GM19240 (cell line): Measurements from ENCODE around the gene CORO1C.
"Not testable (repeated sequence)": the region's sequence is repeated elsewhere in the genome, so short reads cannot be mapped to it uniquely, and the experiment has no call there.

Source experiments
- DNase-seq: peaks from one replicate; pipeline ENCODE4 v3.0.0; 2011; ENCODE audit warnings: low spot score; ENCODE audit not compliant: insufficient read length

Gene CORO1C

DNA sequence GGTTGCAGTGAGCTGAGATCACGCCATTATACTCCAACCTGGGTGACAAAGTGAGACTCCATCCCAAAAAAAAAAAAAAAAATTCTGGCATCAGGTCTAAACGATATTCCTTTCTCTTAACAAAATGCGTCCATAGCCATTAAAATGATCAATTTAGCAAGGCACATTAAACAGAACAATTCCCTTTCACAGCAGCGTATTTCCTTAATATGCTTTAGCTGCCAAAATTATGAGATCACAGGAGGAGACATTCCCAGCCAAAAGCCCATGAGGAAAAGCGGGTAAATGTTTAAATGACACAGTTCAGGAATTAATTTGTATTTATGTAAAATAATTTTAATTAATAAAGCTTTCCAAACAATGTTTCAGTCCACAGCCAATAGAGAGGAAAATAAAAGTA, 54.6 kb downstream of the CORO1C start:
- DNase-seq: no peak

DNA sequence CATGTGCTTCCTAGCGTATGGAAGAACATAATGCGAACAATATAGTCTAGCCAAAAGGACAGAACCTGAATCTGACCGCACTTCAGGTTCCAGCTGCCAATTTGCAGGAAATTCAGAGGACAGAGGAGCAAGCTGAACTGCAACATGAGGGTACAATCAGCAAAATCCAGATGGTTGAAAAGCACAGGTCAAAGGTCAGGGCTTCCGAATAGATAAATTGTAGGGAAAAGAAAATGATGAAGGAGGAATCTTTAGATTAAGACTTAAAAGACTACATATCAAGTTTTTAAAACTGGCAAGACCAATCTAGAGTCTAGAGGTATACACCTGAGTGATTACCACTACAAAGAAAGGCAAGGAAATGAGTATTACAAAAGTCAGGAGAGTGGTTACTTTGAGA, 55.5 kb downstream of the CORO1C start:
- no peak for DNase-seq

DNA sequence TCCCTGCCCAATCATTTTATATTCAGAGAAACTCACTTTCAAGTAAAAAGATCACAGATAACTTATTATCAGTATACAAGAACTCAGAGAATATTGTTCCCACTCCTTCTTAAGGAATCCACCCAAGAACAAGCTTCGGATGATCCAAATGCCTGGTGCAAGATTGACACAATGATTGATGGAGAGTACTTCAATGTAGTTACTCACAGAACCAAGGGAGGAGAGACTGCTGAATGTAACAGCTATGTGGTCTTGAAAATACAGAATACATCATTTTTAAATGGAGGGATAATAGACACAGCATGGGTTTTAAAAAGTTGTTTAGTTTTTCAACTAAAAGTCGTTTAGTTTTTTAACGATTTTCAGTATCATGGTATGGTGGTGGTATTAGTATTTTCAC, 59.3 kb downstream of the CORO1C start:
- DNase-seq: no peak

DNA sequence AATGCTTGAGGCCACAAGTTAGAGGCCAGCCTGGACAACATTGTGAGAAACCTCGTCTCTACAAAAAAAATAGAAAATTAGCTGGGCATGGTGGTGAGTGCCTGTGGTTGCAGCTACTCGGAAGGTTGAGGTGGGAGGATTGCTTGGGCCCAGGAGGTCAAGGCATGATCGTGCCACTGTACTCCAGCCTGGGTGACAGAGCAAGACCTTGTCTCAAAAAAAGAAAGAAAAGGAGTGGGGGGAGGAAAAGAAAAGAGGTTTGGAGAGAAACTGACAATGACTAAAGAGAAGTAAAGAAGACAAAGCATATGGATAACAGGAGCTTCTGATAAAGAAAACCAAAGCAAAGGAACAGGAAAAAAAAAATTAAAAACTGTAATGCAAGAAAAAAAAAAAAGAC, 60.2 kb downstream of the CORO1C start:
- no peak for DNase-seq

DNA sequence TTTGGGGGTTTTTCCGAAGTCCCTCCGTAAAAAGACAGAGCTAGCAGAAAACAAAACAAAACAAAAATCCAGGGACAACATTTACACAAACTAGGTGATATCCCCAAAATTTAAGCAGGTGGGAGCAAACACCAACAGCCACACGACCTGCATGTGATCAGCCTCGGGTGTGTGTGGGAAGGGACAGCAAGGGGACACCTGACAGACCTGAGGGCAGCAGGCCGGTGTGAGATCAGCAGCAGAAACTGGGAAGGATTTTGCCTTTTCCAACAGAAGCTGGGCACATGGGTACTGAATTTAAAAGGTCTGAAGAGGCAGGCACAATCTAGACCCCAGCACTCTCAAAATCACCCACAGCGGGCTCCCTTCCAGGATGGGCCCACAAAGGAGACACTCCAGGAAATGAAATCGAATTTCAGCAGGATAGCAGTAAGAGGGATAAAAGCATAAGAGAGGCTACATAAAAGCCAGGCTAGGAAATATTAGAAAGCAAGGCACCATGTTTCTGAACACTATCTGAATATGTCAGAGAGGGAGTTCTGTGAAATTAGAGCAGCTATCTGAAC, 61.2 kb downstream of the CORO1C start:
- DNase-seq: no peak

DNA sequence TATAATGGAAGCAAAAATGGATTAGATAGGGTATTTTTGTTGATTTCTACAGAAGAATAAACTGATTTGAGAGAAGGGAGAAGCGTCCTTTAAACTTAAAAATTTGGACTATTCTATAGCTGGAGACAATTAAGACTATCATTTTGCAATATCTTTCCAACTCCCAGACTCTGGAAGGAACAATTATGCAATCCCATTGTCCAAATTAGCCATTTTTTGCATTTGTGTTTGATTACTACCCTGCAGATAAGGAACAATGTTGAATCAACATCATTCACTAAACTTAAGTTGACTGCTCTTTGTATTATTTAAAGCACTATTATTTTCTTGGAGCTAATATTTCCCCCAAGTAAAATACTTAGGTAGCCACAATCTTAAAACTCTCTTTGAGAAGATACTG, 62.8 kb downstream of the CORO1C start:
- no peak for DNase-seq

DNA sequence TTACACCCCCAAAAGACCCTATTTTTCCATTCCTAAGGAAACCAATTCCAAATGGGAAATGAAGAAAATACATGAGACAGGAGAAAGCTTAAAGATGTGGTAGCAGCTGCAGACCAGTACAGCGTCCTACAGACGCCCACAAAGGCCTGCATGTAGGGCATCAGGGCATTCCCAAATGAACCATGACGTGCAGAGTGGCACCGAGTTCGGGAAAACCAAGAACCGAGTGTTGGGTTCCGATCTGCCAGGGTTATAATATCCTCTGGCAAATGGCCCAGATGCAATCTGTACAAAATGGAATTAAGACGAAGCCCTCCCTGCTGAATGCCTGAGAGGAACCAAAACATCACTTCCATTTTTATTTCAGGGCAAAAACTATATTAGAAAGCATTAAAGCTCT, 63.3 kb downstream of the CORO1C start:
- no peak for DNase-seq

DNA sequence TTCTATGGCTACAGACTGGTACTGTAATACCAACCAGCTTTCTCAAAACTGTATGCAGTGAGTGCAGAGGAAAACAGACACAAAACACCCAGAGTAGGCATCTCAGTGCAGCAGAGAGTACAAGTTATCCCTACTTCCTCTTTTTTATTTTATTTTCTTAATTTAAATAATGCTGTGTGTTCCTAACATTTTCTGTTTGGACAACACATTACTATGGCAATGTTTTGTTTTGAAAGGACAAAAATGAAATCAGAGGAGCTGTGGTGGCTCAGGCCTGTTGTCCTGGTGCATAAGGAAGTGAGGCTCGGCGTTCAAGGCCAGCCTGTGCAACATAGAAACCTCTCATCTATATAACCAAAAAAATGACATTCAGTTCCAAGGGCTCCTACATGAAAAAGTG, 64.0 kb downstream of the CORO1C start:
- DNase-seq: no peak

DNA sequence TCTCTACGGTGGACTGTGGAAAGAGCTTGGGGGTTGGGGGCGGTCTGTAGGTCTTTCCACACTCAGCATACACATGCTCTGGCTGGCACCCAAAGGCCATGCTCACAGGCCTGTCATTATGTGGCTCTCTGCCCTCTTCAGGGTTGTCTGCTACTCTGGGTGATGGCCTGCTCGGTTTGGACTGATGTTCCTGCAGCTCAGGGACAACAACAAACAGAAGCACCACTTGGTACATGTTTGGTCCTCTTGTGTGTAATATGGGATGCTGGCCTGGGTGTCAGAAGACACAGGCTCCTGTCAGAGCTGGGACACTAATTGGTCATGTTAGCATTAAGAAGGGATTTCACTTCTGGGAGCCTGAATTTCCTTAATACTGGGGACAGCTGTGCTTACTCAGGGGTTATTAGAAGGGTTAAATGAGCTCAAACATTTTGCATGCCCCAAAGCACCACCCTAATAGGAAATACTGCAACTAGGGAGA, 64.9 kb downstream of the CORO1C start:
- no peak for DNase-seq

DNA sequence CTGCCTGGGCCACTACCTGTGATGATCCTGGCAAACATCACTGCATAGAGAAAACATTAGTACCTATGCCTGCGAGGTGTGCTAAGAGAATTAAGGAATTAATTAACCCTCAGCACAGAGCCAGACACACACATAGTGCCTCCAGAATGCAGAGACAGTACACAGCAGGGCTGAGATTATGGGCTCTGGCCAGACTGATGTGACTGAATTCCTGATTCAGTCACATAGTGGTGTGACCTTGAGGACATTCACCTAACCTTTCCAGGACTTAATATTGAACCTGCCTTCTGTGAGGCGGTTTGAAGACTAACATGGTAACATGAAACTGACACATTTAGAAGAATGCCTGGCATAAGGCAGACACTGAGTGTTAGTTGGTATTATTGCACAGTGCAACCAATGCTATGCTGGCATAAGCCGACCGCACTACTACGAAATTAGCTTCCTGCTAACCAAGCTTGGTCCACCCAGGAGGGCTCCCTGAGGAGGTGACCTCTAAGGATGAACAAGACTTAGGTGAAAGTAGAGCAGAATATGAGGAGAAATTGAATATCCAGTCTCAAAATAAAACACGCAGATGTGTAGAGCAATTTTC, 65.6 kb downstream of the CORO1C start:
- DNase-seq: no peak

DNA sequence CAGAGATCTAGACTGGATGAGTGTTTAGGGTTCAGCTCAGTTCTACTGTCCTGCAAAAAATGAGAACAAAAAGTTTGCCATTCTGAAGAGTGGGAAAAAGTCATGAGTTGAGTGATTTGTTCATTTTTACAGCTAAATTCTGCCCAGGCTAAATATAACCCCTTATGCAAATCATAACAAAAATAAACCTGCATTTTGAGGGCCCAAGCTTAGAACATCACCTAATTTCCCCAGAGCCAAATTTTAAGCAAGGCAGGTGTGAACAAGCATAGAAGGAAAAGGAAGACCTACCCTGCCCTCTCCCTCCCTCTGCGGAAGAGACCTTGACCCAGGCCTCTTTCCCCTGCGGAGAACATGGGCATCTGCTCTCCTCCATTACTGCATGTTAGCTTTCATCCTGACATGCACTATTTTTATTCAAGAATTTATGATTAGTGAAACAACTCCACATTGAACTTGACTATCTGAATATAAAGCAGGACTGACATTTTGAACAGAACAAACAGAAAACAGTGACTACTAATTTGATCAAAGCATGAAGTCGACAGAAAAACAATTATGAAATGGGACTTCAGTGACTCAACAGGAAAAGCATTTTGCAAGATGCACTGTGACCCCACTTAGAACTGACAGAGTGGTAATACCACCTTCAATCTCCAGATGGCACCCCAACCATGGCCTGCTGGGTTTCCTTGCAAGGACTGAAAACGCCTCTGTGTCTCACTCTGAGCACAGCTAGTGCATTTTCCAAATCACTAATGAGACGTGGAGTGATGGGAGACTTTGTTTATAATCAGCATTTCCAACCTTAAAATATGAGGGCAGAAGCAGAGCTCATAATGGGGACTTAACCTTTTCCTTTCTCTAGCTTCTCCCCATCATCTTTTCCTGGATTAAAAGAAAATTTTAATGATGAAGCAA, 66.7 kb downstream of the CORO1C start:
- DNase-seq: peak; percentile 67

DNA sequence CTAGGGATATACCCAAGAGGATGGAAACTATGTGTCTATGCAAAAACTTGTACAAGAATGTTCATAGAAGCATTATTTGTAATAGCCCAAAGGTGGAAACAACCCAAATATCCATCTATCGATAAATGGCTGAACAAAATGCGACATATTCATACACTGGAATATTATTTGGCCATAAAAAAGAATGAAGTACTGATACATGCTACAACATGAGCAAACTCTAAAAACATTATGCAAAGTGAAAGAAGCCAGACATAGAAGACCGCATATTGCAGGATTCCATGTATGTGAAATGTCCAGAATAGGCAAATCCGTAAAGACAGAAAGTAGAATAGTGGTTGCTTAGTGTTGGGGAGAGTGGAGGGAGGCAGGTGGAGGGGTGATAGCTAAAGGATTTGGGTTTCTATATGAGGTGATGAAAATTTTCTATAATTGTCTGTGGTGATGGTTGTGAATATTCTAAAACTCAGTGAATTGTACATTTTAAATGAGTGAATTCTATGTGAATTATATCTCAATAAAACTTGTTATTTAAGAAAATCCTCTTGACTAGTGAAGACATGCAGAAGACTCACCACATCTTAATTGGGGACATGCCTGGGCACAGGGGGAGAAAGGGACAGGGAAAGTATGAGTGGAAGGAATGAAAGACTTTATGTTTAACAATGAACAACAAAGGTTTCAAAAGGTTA, 67.8 kb downstream of the CORO1C start:
- DNase-seq: no peak

DNA sequence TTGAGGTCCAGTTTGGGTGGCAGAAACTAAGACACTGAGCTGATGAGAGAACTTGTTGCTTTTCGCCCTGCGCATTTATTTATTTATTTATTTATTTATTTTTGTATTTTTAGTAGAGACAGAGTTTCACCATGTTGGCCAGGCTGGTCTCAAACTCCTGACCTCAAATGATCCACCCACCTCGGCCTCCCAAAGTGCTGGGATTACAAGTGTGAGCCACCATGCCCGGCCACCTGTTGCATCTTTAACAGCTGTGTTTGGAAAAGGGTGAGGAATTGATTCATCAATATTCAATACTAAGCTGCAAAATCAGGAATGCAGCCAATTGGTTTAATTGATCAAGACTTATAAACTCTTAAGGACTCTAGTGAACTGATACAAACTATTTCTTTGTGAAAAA, 73.2 kb downstream of the CORO1C start:
- DNase-seq: not testable (repeated sequence)

DNA sequence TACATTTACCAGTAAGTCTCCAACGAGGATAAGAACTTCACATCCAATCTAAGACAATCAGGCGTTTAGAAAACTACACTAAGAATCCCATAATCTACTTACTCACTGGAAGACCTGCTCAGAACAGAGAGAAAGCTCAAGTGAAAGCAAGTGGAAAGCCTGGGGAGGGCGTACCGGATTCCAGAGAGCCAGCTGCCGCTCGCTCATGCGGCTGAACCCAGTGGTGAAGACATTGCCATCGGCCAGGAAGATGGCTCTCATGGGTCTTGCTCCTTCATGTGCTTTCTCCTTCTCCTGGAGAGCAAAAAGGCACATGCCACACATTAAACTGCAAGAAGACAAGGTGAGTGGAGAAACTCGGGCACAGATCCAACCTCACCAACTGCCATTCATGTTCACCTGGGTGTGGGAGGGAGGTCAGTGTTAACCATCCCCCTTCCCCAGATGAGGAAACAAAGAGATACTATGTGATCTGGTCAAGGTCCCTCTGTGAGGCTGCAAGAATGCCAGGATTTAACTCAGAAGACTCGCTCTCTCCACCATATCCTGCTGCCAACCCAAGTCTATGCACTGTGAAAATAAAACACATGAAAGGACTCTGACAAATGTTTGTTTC, 74.1 kb downstream of the CORO1C start:
- DNase-seq: no peak

DNA sequence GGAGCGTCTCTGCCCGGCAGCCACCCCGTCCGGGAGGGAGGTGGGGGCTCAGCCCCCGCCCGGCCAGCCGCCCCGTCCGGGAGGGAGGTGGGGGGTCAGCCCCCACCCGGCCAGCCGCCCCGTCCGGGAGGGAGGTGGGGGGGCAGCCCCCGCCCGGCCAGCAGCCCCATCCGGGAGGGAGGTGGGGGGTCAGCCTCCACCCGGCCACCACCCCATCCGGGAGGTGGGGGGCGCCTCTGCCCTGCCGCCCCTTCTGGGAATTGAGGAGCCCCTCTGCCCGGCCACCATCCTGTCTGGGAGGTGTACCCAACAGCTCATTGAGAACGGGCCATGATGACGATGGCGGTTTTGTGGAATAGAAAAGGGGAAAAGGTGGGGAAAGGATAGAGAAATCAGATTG, 75.1 kb downstream of the CORO1C start:
- not testable (repeated sequence) for DNase-seq

DNA sequence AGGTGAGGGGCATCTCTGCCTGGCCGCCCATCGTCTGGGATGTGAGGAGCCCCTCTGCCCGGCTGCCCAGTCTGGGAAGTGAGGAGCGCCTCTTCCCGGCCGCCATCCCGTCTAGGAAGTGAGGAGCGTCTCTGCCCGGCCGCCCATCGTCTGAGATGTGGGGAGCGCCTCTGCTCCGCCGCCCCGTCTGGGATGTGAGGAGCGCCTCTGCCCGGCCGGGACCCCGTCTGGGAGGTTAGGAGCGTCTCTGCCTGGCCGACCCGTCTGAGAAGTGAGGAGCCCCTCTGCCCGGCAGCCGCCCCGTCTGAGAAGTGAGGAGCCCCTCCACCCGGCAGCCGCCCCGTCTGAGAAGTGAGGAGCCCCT, 75.5 kb downstream of the CORO1C start:
- not testable (repeated sequence) for DNase-seq

DNA sequence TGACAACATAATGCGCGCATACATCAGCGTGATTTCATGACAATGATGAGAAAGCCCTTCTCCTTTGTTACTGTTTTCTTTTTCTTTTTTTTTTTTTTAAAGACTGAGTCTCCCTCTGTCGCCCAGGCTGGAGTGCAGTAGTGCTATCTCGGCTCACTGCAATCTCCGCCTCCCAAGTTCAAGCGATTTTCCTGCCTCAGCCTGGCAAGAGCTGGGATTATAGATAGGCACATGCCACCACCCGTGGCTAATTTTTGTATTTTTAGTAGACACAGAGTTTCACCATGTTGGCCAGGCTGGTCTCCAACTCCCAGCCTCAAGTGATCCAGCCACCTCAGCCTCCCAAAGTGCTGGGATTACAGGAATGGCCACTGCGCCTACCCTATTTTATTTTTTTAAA, 76.7 kb downstream of the CORO1C start:
- not testable (repeated sequence) for DNase-seq

DNA sequence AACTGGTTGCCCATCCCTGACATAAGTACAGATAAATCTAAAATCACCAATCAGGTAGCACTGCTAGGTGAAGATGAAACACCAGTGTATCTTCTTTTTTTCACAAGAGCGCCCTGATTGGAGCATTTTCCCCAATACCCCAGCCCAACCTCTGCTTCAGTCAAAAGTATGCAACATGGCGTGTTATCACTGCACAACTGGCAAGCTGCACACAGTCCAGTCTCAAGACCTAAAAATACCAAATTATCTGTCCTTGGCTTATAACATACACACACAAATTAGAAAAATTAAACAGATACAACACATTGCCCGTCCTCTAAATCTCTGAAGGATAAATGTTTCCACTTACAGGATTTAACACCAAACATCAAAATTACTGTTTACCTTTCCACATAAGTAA, 77.4 kb downstream of the CORO1C start:
- no peak for DNase-seq

DNA sequence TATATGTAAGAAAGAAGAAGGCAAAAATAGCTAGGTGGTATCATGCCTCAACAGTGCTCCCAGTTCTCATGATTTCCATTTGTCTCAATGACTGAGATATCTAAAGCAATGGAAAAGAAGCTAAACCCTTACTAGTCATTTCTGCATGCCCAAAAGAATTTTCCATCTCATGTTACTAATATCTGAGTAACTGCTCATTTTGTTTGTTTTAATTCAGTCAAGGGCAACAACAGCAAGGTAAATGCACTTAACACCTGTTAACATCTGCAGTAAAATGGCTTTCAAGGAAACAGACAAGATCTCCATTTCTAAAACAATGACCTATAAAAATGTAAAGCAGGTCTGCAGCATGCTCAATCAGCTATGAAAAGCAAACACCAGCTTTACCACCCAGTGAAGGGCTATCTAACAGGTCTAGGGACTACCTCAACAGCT, 78.2 kb downstream of the CORO1C start:
- no peak for DNase-seq

DNA sequence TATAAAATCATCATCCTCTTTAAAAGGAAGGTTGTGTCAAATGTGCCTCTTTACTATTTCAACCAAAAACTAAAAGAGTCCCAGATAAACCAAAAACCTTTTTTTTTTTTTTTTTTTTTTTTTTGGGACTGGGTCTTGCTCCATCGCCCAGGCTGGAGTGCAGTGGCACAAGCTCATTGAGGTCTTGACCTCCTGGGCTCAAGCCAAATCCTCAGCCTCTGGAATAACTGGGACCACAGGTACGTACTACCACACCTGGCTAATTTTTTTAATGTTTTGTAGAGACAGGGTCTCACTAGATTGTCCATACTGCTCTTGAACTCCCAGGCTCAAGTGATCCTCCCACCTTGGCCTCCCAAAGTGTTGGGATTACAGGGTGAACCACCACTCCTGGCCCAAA, 81.2 kb downstream of the CORO1C start:
- DNase-seq: no peak

DNA sequence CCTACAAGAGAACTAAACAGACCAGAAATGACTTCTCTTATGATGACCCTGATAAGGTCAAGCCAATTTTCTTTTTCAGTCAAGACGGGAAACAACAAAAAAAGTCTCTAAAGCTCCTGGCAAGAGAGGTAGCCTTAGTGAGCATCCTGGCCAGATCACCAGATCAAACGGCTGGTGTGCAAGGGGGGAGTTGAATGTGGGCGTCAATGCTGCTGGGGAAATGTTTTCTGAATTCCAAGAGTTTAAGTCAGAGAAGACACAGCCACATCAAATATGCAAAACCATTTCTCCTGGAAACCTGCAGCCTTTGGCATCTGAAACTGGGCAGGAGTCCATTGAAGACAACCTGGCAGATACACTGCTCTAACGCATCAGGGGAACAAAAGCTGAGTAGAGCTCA, 81.6 kb downstream of the CORO1C start:
- DNase-seq: no peak

DNA sequence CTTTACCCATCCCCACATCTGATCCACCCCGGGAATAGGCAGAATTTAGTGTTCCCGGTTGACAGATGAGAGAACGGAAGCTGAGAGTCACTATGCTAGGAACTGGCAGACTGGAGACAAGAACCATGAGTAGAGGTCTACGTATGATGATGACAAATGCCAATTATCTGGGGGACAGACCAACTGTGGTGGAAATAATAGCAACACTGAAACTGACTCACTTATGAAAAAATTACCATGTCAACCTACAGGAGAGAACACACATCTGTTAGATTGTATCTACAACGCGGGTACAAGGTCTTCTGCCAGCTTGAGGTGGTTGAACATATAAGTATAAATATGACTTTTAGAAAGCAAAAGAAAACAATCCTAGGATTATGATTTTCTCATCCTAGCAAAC, 82.2 kb downstream of the CORO1C start:
- DNase-seq: no peak
